GM18867 (cell line): ENCODE results near the gene RPS27.

Experiments used
- ATAC-seq: cut with Tn5 transposase; IDR thresholded peaks from one replicate; pipeline ENCODE4 v1.9.1; 2021; ENCODE audit warnings: mild to moderate bottlenecking, moderate library complexity; ENCODE audit not compliant: unreplicated experiment

RPS27 gene

DNA sequence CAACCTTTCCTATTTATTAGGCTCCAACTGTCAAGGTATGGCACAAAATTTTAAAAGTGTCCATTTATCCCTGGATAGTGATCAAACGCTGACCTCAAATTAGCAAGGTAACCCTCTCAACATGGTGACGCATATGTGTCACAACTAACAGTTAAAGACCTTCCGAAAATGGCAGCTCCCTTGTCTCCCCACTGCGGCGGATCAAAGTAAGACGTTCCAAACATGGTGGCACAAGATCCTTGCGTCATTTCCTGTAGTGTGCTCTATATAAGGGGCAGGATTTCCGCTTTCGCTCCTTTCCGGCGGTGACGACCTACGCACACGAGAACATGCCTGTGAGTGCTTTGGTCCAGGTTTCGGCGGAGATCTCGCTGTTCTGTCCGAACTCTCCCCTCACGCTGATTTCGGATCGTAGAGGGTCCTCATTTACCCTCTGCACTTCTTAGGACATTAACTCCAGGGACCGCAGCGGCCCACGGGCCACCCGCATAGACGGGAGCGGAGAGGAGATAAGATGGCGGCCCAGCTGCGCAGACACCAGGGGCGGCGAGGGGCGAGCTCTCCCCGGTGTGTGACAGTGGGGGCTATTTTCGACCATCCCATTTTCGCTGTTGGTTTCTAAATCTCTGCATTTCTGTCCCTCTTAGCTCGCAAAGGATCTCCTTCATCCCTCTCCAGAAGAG, at the start of gene RPS27:
Gene RPS27, plus strand, starts transcription at position 295 of the 683 bp plus-strand sequence. Its CDS starts 35 bp downstream, at position 330.
- peak; percentile 69 for ATAC-seq

DNA sequence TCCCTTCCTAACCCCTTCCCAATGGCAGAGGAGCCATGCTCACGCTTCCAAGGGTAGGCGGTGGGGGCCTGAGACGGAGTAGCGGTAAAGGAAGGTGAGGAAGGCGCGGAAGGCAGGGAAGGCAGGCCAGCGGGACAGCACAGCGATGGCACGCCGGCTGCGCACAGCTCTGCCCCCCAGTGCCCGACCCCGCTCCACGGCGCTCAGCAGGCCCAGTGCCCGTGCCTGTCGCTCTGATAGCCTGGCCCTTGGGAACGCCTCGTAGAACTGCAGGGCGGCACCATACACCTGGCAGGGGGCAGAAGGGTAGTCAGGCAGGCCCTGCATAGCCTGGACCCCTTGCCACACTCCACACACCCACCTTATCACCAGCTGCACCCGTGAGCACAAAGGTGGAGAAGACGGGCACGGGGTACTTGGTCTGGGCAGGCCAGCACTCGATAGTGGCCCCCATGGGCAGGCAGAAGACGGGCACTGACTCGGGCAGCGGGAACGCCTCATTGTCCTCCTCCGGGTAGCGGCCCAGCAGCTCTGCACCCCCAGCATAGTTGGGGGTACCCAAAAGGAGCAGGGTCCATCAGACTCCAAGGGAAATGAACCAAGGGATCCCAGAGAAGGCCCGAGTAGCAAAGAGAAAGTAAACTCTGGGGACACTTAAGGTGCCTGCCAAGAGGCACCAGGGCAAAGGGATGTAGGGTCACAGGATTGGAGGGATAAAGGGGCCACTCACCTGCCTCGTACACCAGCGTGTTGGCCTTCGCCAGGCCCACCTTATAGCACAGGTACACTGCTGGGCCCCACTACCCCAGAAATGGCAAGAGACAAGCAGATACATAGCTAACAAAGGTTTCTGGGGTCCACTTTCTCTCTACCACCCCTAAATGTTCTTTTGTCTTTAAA, 48.5 kb upstream of the RPS27 start:
- no peak for ATAC-seq

DNA sequence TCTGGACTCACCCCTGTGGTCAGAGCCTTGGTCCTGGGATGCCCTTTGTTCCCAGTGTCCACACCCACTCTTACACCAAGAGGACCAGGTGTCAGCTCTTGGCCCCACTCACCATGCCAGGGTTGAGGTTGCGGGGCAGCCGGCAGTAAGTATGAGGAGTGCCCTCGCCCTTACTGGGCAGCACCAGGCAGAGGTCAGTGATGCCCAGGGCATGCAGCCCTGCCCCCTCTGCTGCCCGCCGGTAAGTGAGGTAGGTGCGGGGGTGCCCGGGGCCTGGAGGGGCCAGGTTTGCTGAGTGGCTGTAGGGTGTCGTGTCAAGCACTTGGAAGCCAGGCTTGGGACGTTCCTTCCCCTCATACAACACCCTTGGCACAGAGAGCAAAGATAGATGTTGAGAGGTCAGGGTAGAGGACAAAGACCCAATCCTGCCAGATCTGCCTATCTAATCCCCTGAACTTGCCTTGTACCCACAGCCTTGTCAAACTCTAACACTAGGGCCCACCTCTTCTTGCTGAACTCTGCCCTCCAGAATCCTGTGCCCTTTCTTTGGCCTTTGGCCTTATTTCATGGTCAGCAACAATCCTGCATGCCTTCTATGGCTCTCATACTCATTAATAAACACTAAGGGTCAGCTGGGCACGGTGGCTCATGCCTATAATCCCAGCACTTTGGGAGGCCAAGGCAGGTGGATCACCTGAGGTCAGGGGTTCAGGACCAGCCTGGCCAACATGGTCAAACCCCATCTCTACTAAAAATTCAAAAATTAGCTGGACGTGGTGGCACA, 47.6 kb upstream of the RPS27 start:
- ATAC-seq = no peak

DNA sequence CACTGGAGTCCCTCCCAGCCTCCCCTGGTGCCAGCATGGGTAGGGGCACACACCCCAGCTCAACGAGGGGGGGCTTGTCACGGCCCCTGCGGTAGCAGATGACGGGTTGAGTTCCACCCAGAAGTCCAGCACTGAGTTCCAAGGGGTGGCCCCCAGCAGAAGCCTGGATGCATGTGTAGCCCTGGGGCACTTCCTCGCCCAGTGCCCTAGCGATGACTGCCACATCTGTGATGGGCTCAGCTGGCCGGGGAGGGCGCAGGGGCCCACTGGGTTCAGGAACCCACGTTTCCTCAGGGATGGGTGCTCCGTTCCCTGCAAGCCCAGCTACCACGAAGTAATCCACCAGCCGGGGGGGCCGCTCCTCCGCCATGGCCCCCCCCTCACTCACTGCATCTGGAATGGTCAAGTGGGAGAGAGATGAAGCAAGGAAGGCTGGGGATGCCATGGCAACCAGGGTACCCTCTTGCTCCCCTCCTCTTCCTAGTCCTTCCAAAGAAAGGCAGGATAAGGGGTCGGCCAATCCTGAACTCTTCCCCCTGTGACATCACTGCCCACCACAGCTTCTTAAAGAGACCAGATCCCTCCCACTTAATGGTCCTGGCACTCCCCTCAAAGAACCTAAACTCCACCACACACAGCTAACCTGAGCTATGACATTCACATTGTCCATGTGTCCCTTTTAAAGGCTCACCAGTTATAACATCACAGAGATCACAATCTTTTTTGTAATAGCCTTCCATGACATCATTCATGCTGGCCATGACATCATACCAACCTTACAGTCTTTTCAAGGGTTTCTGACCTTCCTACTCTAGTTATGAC, 46.3 kb upstream of the RPS27 start:
- ATAC-seq = no peak

DNA sequence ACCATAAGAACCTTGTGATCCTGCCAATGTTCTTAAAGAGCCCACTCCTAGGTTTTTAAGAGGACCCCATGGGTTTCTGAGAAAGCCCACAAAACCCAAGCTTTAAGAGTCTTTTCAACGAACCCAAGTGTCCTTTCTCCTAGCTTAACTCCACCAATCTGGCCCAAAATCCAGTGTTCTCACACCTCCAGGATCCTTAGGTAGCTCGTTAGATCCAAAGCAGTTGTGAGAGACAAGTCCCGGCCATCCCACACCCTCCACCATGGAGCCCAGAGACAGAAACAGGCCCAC, 45.8 kb upstream of the RPS27 start:
- no peak for ATAC-seq

GRCh38 chr1:153945131-153945794, 45.3 kb upstream of the RPS27 start:
- peak; percentile 29 for ATAC-seq

GRCh38 chr1:153945795-153946621, 44.6 kb upstream of the RPS27 start:
- ATAC-seq = peak; percentile 70

DNA sequence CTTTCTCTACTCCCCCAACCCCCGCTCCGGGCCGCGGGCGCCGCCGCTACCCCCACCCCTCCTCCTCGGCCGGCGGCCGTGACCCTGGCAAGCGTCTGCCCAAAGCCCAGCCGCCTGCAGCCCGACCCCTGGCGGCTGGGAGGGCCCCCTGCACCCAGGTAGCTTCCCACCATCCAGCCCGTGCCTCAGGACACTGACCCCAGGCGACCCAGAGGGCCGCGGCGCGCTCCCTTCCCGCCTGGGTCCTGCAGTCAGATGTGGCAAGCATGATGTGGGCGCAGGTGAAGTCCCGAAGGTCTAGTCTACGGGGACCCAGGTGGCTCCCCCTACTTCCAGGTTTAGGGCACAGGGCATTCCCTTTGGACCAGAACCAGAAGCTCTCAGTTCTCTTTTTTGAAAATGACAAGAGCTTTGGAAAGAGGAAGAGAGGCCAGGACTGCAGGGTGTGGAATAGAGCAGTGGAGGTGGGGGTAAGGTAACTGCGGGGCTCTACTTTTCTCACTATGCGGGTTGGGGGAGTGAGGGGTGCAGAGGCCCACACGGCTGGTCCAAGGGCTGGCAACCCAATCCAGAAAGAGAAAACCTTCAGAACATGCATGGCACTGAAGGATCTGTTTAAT, 43.8 kb upstream of the RPS27 start, which contains the start of gene DENND4B:
Gene DENND4B, minus strand, starts transcription at position 97 of the 620 bp plus-strand sequence. CDS start 2,344 bp downstream, outside the sequence.
- peak; percentile 65 for ATAC-seq

GRCh38 chr1:153951183-153951582, 39.4 kb upstream of the RPS27 start:
- ATAC-seq = no peak

DNA sequence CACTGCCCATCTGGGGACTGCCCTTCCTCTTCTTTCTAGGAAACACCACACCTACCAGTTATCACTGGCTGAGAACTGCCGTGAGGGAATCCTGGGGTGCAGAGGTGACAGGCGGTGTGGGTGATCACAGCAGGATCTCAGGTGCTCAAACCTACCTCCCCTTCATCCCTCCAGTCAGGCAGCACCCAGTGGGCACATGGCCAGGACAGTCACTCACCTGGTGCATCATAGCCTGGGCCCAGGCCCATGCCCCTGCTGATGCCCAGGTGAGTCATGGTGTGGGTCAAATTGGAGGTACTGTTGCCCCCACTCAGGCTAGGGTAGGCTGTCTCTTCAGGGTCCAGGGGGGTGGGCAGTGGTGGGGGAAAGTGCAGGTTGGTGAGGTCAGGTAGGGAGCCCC, 38.8 kb upstream of the RPS27 start:
- no peak for ATAC-seq

- no peak for ATAC-seq
Measured at GRCh38 chr1:153953859-153954365, 36.6 kb upstream of the RPS27 start.

DNA sequence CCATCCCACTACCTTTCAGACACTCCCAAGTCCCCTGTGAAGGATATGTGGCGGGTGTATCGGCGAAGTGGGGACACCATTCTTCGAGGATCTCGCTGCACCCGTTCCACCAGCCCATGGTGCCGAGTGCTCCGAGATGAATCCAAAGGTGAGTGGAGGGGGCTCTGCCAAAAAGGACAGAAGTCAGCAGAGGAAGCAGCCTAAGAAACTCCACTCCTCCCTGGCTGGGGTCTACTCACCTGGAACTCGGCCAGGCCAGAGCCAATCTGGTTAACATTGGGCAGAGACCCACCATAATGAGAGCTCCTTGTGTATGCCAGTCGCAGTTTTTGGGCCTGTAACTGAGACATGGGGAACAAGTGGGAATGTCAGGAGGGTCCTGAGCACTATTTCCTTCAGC, 35.7 kb upstream of the RPS27 start:
- ATAC-seq = no peak

- no peak for ATAC-seq
Measured at GRCh38 chr1:153956997-153957715, 33.4 kb upstream of the RPS27 start.

GRCh38 chr1:153957744-153958110, 32.8 kb upstream of the RPS27 start:
- peak; percentile 5 for ATAC-seq

DNA sequence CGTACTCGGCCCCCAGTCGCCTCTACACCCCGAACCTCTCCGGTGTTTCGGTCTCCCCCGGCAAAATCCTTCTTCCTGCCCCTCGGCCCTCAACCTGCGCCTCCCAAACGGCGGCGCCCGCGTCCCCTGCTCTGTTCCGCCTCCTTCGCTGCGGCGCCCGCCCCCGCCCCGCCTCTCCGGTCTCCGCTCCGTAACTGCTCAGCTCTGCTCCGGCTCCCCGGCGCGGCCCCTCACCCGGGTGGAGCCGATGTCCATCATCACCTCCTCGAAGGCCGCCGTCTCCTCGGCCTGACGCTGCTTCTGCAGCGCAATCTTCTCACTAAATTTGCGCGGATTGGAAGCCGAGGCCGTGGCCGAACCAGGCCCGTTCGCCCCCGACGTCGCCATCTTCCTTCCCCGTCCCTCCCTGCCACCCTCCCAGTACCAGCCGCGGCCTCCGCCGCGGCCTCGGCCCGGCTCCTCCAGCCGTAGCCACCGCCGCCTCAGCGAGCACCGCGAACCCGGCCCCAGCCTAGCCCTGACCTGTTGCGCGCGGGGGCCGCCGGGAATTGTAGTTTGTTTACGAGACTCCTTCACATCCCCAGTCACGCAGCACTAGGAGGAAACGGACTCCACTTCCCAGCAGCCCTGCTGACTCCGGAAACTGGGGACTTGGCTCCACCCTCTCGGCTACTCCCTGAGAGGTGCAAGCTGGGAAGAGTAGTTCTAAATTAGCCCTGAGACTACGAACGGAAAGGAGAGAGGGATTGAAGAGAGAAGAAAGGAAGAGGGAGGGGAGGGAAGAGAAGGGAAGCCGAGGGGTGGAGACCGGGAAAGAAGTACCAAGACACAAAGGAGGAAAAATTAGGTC, 32.2 kb upstream of the RPS27 start, which contains the start of gene CRTC2:
Gene CRTC2, minus strand, starts transcription at position 502 of the 850 bp plus-strand sequence. Its CDS starts 115 bp downstream, at position 387.
- peak; percentile 66 for ATAC-seq

GRCh38 chr1:153958961-153959260, 31.7 kb upstream of the RPS27 start:
- no peak for ATAC-seq

DNA sequence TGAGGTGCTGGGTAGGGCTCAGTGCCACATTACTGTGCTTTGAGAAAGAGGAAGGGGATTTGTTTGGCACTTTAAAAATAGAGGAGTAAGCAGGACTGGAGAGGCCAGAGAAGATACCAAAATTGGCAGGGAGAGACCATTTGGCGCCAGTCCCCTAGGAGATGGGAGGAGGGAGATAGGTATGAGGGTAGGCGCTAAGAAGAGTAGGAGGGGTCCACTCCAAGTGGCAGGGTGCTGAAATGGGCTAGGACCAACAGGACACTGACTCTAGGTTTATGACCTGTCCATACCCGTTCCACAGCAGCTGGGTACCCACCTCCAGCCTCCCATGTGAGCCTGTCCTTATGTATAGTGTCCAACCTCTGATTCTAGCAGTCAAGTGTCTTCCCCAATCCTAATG, 31.1 kb upstream of the RPS27 start:
- ATAC-seq = no peak
